ENCODE measurements around the gene DENND1B. TPM values are rescaled to one million over a fixed set of nuclear protein-coding genes. Genes with fewer than 3 reads are reported as not detected.

DENND1B gene
- total and polyA plus RNA-seq, 3 donors from 2014 or later = 7.2 to 11.6 (median 11.6) TPM

- no peaks in the 10 kb centered on the region for H3K27me3 ChIP-seq
- intact Hi-C loops (cut with DNase I; ENCODE audit: low total_unique reads) = no loop called here
- 93 to 98% methylated on average over 2 of the region's 2 CpGs for WGBS, 2 donors
- no peak overlapping the region for H3K4me3 ChIP-seq
- no peaks in the 10 kb centered on the region for H3K4me1 ChIP-seq
- no peak for DNase-seq
- H3K9me3 ChIP-seq = no peaks in the 10 kb centered on the region
- no peak for TF ChIP-seq POLR2A (IDR thresholded peaks at IDR 0.05)
- TF ChIP-seq, protein P1, sequence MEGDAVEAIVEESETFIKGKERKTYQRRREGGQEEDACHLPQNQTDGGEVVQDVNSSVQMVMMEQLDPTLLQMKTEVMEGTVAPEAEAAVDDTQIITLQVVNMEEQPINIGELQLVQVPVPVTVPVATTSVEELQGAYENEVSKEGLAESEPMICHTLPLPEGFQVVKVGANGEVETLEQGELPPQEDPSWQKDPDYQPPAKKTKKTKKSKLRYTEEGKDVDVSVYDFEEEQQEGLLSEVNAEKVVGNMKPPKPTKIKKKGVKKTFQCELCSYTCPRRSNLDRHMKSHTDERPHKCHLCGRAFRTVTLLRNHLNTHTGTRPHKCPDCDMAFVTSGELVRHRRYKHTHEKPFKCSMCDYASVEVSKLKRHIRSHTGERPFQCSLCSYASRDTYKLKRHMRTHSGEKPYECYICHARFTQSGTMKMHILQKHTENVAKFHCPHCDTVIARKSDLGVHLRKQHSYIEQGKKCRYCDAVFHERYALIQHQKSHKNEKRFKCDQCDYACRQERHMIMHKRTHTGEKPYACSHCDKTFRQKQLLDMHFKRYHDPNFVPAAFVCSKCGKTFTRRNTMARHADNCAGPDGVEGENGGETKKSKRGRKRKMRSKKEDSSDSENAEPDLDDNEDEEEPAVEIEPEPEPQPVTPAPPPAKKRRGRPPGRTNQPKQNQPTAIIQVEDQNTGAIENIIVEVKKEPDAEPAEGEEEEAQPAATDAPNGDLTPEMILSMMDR (IDR thresholded peaks at IDR 0.05) = no peak
- no peaks in the 10 kb centered on the region for H3K36me3 ChIP-seq (ENCODE audit: low read depth, missing control alignments)
- no peak overlapping the region for H3K27ac ChIP-seq
These were observed 230.7 kb downstream of the DENND1B start for GRCh38 chr1:197544553-197544952.

GRCh38 chr1:197544130-197544529 lies 231.2 kb downstream of the DENND1B start:
- no peaks in the 10 kb centered on the region for H3K4me1 ChIP-seq
- no peak overlapping the region for H3K4me3 ChIP-seq
- no peaks in the 10 kb centered on the region for H3K36me3 ChIP-seq (ENCODE audit: low read depth, missing control alignments)
- intact Hi-C loops (cut with DNase I; ENCODE audit: low total_unique reads) = no loop called here
- H3K27me3 ChIP-seq = no peaks in the 10 kb centered on the region
- TF ChIP-seq, protein P1 (IDR thresholded peaks at IDR 0.05) = no peak
- TF ChIP-seq POLR2A (IDR thresholded peaks at IDR 0.05) = no peak
- H3K27ac ChIP-seq = no peak overlapping the region
- H3K9me3 ChIP-seq = no peaks in the 10 kb centered on the region
- DNase-seq = no peak
- WGBS, 2 donors = 91 to 94% methylated on average over 3 of the region's 3 CpGs

DNA sequence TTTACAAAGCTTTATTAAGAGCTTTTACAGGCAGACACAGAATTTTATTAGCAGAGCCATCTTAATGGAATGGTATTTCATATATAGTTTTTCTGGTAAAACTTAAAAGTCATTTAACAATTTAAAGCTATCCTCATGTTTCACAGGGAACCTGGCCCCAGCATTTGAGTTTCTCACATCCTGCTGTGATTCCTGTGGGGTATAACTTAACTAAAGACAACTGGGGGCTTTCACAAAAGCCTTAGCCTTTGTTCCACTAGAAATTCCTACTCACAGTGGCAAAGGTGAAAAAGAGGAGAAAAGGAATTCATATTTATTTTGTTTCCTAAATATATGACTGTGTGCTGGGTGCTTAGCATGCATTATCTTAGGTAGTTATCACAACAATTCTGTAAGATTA lies 233.9 kb downstream of the DENND1B start:
- DNase-seq = no peak

DNA sequence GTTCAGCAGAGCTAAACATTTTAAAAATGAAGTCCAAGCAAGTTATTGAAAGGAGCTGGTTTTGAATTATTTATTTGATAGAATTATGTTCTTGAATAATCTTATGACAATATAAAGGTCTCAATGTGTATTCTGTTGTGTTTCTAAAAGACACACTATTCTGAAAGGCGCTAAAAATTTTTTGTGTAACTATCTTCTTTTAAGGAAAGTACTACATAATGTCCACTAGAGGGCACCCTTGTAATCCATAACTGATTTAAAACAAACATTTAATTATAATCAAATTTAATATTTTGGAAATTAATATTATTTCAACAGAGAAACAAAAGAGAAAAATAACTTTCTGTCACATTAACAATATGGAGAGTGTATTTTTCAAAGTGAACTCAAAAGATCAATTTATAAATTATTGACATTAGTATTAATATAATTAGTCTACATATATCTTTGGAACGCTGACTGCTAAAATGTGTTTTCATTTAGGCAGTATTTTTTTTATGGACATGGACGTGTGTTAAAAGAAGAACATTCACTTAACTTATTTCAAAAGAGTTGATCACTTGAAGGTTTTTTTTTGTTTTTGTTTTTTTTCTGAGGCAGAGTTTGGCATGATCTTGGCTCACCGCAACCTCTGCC lies 248.4 kb downstream of the DENND1B start:
- intact Hi-C loops (cut with DNase I; ENCODE audit: low total_unique reads) = no loop called here
- WGBS, 2 donors = 66 to 68% methylated on average over 4 of the region's 4 CpGs
- DNase-seq = no peak

More for the DNA sequence above, 233.9 kb downstream of the DENND1B start:
- TF ChIP-seq, protein P1 (IDR thresholded peaks at IDR 0.05) = no peak
- TF ChIP-seq POLR2A (IDR thresholded peaks at IDR 0.05) = no peak
- Histone ChIP-seq H3K4me1 (no peaks in the 10 kb centered on the region), H3K4me3 (no peak overlapping the region), H3K27ac (no peak overlapping the region), H3K9me3 (no peaks in the 10 kb centered on the region), H3K36me3 (ENCODE audit: low read depth, missing control alignments) (no peaks in the 10 kb centered on the region), H3K27me3 (no peaks in the 10 kb centered on the region)
- intact Hi-C loops (cut with DNase I; ENCODE audit: low total_unique reads) = no loop called here

More for the DNA sequence above, 248.4 kb downstream of the DENND1B start:
- H3K27ac ChIP-seq = no peak overlapping the region
- no peaks in the 10 kb centered on the region for H3K36me3 ChIP-seq (ENCODE audit: low read depth, missing control alignments)
- H3K9me3 ChIP-seq = no peaks in the 10 kb centered on the region
- H3K4me1 ChIP-seq = no peaks in the 10 kb centered on the region
- no peaks in the 10 kb centered on the region for H3K27me3 ChIP-seq
- no peak for TF ChIP-seq POLR2A (IDR thresholded peaks at IDR 0.05)
- TF ChIP-seq, protein P1 (IDR thresholded peaks at IDR 0.05) = peak; percentile 15 to 89 (median 41)
- H3K4me3 ChIP-seq = no peak overlapping the region

Data from testis (tissue), 3 donors.